ENCODE results near the gene LATS2.

DNA sequence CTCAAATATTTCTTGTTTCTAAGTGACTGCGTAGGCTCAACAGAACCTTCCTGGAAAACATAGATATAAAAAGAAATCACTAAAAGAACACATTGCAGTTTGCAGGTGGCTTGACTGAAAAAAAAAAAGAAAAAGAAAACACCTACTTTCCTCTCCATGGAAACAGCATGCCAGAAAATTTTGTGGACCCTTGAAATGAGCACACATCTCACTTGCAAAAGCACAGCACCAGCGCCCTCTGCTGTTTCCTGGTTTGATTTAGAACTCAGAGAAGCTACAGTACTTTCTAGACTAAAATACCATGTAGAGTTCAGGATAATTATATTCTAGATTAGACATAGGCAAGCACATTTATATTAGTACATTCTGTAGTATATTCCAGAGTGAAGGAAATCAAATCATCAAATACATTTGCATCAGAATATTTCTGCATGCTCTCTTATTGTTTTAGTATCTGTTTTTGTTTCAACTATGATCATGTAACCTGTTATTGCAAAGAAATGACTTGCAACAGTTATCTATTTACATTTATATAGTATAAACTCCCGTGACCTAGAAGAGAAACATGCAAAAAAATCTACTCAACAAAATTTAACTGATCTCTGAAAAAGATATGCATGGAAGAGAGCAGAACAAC lies 136.5 kb downstream of the LATS2 start:
- TF ChIP-seq CEBPB (IDR thresholded peaks at IDR 0.05; ENCODE audit: low read depth, low read length) (no peak), GABPA (IDR thresholded peaks at IDR 0.05; ENCODE audit: borderline replicate concordance, insufficient read depth, low read length) (no peak), JUND (IDR thresholded peaks at IDR 0.05; ENCODE audit: low read length) (no peak), SP1 (IDR thresholded peaks at IDR 0.05; ENCODE audit: low read depth, low read length) (no peak), EZH2 (IDR thresholded peaks at IDR 0.05; ENCODE audit: low read depth, low read length, severe bottlenecking) (no peak), JUN (IDR thresholded peaks at IDR 0.05; ENCODE audit: low read depth, low read length) (no peak)
- TF ChIP-seq, protein P1, sequence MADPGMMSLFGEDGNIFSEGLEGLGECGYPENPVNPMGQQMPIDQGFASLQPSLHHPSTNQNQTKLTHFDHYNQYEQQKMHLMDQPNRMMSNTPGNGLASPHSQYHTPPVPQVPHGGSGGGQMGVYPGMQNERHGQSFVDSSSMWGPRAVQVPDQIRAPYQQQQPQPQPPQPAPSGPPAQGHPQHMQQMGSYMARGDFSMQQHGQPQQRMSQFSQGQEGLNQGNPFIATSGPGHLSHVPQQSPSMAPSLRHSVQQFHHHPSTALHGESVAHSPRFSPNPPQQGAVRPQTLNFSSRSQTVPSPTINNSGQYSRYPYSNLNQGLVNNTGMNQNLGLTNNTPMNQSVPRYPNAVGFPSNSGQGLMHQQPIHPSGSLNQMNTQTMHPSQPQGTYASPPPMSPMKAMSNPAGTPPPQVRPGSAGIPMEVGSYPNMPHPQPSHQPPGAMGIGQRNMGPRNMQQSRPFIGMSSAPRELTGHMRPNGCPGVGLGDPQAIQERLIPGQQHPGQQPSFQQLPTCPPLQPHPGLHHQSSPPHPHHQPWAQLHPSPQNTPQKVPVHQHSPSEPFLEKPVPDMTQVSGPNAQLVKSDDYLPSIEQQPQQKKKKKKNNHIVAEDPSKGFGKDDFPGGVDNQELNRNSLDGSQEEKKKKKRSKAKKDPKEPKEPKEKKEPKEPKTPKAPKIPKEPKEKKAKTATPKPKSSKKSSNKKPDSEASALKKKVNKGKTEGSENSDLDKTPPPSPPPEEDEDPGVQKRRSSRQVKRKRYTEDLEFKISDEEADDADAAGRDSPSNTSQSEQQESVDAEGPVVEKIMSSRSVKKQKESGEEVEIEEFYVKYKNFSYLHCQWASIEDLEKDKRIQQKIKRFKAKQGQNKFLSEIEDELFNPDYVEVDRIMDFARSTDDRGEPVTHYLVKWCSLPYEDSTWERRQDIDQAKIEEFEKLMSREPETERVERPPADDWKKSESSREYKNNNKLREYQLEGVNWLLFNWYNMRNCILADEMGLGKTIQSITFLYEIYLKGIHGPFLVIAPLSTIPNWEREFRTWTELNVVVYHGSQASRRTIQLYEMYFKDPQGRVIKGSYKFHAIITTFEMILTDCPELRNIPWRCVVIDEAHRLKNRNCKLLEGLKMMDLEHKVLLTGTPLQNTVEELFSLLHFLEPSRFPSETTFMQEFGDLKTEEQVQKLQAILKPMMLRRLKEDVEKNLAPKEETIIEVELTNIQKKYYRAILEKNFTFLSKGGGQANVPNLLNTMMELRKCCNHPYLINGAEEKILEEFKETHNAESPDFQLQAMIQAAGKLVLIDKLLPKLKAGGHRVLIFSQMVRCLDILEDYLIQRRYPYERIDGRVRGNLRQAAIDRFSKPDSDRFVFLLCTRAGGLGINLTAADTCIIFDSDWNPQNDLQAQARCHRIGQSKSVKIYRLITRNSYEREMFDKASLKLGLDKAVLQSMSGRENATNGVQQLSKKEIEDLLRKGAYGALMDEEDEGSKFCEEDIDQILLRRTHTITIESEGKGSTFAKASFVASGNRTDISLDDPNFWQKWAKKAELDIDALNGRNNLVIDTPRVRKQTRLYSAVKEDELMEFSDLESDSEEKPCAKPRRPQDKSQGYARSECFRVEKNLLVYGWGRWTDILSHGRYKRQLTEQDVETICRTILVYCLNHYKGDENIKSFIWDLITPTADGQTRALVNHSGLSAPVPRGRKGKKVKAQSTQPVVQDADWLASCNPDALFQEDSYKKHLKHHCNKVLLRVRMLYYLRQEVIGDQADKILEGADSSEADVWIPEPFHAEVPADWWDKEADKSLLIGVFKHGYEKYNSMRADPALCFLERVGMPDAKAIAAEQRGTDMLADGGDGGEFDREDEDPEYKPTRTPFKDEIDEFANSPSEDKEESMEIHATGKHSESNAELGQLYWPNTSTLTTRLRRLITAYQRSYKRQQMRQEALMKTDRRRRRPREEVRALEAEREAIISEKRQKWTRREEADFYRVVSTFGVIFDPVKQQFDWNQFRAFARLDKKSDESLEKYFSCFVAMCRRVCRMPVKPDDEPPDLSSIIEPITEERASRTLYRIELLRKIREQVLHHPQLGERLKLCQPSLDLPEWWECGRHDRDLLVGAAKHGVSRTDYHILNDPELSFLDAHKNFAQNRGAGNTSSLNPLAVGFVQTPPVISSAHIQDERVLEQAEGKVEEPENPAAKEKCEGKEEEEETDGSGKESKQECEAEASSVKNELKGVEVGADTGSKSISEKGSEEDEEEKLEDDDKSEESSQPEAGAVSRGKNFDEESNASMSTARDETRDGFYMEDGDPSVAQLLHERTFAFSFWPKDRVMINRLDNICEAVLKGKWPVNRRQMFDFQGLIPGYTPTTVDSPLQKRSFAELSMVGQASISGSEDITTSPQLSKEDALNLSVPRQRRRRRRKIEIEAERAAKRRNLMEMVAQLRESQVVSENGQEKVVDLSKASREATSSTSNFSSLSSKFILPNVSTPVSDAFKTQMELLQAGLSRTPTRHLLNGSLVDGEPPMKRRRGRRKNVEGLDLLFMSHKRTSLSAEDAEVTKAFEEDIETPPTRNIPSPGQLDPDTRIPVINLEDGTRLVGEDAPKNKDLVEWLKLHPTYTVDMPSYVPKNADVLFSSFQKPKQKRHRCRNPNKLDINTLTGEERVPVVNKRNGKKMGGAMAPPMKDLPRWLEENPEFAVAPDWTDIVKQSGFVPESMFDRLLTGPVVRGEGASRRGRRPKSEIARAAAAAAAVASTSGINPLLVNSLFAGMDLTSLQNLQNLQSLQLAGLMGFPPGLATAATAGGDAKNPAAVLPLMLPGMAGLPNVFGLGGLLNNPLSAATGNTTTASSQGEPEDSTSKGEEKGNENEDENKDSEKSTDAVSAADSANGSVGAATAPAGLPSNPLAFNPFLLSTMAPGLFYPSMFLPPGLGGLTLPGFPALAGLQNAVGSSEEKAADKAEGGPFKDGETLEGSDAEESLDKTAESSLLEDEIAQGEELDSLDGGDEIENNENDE (IDR thresholded peaks at IDR 0.05; ENCODE audit: insufficient replicate concordance, low read length): no peak
- TF ChIP-seq, protein P2, sequence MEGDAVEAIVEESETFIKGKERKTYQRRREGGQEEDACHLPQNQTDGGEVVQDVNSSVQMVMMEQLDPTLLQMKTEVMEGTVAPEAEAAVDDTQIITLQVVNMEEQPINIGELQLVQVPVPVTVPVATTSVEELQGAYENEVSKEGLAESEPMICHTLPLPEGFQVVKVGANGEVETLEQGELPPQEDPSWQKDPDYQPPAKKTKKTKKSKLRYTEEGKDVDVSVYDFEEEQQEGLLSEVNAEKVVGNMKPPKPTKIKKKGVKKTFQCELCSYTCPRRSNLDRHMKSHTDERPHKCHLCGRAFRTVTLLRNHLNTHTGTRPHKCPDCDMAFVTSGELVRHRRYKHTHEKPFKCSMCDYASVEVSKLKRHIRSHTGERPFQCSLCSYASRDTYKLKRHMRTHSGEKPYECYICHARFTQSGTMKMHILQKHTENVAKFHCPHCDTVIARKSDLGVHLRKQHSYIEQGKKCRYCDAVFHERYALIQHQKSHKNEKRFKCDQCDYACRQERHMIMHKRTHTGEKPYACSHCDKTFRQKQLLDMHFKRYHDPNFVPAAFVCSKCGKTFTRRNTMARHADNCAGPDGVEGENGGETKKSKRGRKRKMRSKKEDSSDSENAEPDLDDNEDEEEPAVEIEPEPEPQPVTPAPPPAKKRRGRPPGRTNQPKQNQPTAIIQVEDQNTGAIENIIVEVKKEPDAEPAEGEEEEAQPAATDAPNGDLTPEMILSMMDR (IDR thresholded peaks at IDR 0.05; ENCODE audit: control extremely low read depth in 1 of 3, insufficient read depth in 1 of 3, low read depth in 1 of 3, low read length in 3 of 3): peak in 2 of 3 experiments; percentile 69 to 77; a peak in 3 of 4 replicates
- TF ChIP-seq, protein P3, sequence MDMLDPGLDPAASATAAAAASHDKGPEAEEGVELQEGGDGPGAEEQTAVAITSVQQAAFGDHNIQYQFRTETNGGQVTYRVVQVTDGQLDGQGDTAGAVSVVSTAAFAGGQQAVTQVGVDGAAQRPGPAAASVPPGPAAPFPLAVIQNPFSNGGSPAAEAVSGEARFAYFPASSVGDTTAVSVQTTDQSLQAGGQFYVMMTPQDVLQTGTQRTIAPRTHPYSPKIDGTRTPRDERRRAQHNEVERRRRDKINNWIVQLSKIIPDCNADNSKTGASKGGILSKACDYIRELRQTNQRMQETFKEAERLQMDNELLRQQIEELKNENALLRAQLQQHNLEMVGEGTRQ (IDR thresholded peaks at IDR 0.05; ENCODE audit: low read length): no peak
